Liver (tissue), 3 donors: ENCODE data around the gene KCNG3.

Experiments used
- RAD21 ChIP-seq, 2 donors: IDR thresholded peaks; 2 replicates each; pipeline ENCODE4 v1.6.1; 2016; ENCODE audit warnings: antibody characterized with exemption in 2 of 2, mild to moderate bottlenecking in 2 of 2
- RXRA ChIP-seq, 2 donors: IDR thresholded peaks; 2 replicates each; pipeline ENCODE4 v1.6.1; 2017 to 2018; ENCODE audit warnings: antibody characterized with exemption in 2 of 2, mild to moderate bottlenecking in 1 of 2
- TF ChIP-seq, protein P1 (sequence below): fragments of 150-350 bp; IDR thresholded peaks from 2 replicates; pipeline ENCODE4 v1.5.1; 2017; ENCODE audit warnings: improper control_type of control experiment, low read depth, low read length; ENCODE audit not compliant: missing input control
- TF ChIP-seq, protein P2 (sequence below): IDR thresholded peaks from 2 replicates; pipeline ENCODE4 v1.6.1; 2016; ENCODE audit warnings: antibody characterized with exemption, mild to moderate bottlenecking
- donor health status: healthy.
- donor health status: healthy.

DNA sequence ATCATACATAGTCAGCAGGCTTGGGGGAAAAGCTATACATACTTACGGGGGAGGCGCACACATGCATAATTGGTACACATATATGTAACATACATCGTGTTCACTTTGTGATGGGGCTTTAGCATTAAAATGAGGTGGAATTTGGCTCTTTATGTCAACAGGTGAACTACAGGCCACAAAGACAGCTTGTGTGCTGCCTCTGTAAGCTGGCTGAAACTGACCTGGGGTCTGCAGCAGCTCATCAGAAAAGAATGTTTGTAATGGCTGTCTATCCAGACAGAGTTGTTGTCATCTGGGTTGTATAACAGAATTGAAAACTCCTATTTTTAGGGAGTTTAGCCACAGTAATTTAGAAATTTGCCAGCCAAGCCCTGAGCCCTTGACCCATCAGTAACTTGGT, 4.7 kb upstream of the KCNG3 start:
- TF ChIP-seq, protein P1, sequence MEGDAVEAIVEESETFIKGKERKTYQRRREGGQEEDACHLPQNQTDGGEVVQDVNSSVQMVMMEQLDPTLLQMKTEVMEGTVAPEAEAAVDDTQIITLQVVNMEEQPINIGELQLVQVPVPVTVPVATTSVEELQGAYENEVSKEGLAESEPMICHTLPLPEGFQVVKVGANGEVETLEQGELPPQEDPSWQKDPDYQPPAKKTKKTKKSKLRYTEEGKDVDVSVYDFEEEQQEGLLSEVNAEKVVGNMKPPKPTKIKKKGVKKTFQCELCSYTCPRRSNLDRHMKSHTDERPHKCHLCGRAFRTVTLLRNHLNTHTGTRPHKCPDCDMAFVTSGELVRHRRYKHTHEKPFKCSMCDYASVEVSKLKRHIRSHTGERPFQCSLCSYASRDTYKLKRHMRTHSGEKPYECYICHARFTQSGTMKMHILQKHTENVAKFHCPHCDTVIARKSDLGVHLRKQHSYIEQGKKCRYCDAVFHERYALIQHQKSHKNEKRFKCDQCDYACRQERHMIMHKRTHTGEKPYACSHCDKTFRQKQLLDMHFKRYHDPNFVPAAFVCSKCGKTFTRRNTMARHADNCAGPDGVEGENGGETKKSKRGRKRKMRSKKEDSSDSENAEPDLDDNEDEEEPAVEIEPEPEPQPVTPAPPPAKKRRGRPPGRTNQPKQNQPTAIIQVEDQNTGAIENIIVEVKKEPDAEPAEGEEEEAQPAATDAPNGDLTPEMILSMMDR = no peak
- TF ChIP-seq RXRA (IDR thresholded peaks at IDR 0.05) (no peak), RAD21 (IDR thresholded peaks at IDR 0.05) (no peak)
- TF ChIP-seq, protein P2, sequence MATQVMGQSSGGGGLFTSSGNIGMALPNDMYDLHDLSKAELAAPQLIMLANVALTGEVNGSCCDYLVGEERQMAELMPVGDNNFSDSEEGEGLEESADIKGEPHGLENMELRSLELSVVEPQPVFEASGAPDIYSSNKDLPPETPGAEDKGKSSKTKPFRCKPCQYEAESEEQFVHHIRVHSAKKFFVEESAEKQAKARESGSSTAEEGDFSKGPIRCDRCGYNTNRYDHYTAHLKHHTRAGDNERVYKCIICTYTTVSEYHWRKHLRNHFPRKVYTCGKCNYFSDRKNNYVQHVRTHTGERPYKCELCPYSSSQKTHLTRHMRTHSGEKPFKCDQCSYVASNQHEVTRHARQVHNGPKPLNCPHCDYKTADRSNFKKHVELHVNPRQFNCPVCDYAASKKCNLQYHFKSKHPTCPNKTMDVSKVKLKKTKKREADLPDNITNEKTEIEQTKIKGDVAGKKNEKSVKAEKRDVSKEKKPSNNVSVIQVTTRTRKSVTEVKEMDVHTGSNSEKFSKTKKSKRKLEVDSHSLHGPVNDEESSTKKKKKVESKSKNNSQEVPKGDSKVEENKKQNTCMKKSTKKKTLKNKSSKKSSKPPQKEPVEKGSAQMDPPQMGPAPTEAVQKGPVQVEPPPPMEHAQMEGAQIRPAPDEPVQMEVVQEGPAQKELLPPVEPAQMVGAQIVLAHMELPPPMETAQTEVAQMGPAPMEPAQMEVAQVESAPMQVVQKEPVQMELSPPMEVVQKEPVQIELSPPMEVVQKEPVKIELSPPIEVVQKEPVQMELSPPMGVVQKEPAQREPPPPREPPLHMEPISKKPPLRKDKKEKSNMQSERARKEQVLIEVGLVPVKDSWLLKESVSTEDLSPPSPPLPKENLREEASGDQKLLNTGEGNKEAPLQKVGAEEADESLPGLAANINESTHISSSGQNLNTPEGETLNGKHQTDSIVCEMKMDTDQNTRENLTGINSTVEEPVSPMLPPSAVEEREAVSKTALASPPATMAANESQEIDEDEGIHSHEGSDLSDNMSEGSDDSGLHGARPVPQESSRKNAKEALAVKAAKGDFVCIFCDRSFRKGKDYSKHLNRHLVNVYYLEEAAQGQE = no peak
